GM18502 (cell line): ENCODE measurements around the gene ARFGAP3.

Experiments
- ATAC-seq: cut with Tn5 transposase; IDR thresholded peaks from one replicate; pipeline ENCODE4 v1.9.1; 2021; ENCODE audit warnings: mild to moderate bottlenecking; ENCODE audit not compliant: unreplicated experiment, poor library complexity

The ARFGAP3 gene

DNA sequence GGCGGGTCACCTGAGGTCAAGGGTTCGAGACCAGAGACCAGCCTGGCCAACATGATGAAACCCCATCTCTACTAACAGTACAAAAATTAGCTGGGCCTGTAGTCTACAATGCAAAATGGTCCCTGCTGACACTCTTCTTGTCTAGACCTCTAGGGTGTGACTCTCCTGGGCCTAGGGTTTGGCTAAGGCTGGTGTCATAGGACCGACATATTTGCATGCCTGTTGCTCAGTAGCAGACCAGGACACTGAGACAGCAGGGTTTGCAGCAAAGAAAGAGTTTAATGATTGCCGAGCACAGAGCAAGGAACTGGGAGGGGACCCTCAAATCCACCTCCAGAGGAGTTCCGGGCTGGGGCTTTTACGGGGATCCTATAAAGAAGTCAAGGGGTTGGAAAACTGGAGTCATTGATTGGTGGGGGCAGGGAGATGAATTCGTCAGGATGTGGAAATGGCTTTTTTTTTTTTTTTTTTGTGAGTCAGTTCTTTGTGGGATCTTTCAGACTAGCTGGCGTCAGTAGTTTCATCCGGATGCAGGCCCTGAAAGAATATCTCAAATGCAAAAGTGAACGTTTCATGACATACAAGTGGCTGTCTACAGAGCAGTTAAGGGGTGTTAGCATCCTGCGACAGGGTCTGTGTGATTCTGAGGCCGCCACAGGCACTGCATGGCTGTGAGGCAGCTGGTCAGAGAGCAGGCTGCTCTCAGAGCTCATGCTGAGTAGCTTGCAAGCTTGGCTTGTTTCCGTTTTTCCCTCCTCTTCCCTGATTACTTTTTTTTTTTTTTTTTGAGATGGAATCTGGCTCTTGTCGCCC lies 109.2 kb downstream of the ARFGAP3 start:
- no peak for ATAC-seq
